HEK293 (cell line): ENCODE results near the gene SCN8A.

ENCODE experiments used
- CTCF ChIA-PET: fragments of 350-600 bp; formaldehyde crosslinking; extraction: SDS; loops from one replicate; lab custom pipeline; 2021; ENCODE audit warnings: antibody characterized with exemption; lab: Yijun Ruan, JAX
- POLR2A ChIA-PET: fragments of 300-600 bp; formaldehyde crosslinking; extraction: SDS; loops from one replicate; lab custom pipeline; 2020; ENCODE audit warnings: antibody characterized with exemption, inconsistent platforms; lab: Yijun Ruan, JAX
- H3K27ac ChIP-seq: fragments of 200-500 bp; sonication (Bioruptor generic); 2 replicates; pipeline ENCODE4 v1.5.1; 2014; ENCODE audit warnings: low read depth, low read length, control low read depth, inconsistent platforms; ENCODE audit errors: extremely low read depth
- H3K36me3 ChIP-seq, 2 experiments: fragments of 200-500 bp in 1 of 2; sonication (Bioruptor generic) in 1 of 2; 1 replicate in 1 of 2; 2 replicates in 1 of 2; pipeline ENCODE4 v1.5.1; 2014 to 2017; ENCODE audit warnings: inconsistent platforms in 2 of 2, low read length in 2 of 2; ENCODE audit not compliant: control insufficient read depth in 2 of 2, insufficient read depth in 1 of 2
- H3K4me1 ChIP-seq: fragments of 200-500 bp; sonication (Bioruptor generic); 2 replicates; pipeline ENCODE4 v1.5.1; 2014; ENCODE audit warnings: mild to moderate bottlenecking, low read length, inconsistent platforms; ENCODE audit not compliant: control insufficient read depth, insufficient read depth
- H3K4me3 ChIP-seq: 2 replicates; pipeline ENCODE4 v1.5.1; 2011; ENCODE audit warnings: low read depth, mild to moderate bottlenecking, control low read depth, low read length, moderate library complexity
- H3K9me3 ChIP-seq: fragments of 200-500 bp; sonication (Bioruptor generic); 2 replicates; pipeline ENCODE4 v1.5.1; 2014; ENCODE audit warnings: low read depth, low read length, inconsistent platforms; ENCODE audit not compliant: control insufficient read depth, insufficient read depth
- HOXD13 ChIP-seq: sonication (generic); formaldehyde crosslinking; IDR thresholded peaks from 2 replicates; pipeline ENCODE4 v1.8.0; 2022; ENCODE audit warnings: missing genetic modification reagents, borderline replicate concordance
- MEIS1 ChIP-seq: sonication (generic); formaldehyde crosslinking; IDR thresholded peaks from 2 replicates; pipeline ENCODE4 v1.8.1; 2022; ENCODE audit warnings: missing genetic modification reagents, mild to moderate bottlenecking, borderline replicate concordance
- ZNF169 ChIP-seq: fragments of 450-650 bp; formaldehyde crosslinking; IDR thresholded peaks from 2 replicates; pipeline ENCODE4 v1.5.1; 2016; ENCODE audit warnings: missing biosample characterization, missing genetic modification characterization
- ZNF274 ChIP-seq, 2 experiments: fragments of 200-500 bp in 1 of 2; fragments of 450-650 bp in 1 of 2; sonication (Bioruptor generic) in 1 of 2; formaldehyde crosslinking in 1 of 2; IDR thresholded peaks; 2 replicates each; pipeline versions ENCODE4 v1.5.1 to v1.6.1; 2014 to 2016; ENCODE audit warnings: borderline replicate concordance in 1 of 2, inconsistent platforms in 1 of 2, low read length in 1 of 2, missing biosample characterization in 1 of 2, missing genetic modification characterization in 1 of 2
- ZNF354C ChIP-seq: fragments of 450-650 bp; formaldehyde crosslinking; IDR thresholded peaks from 2 replicates; pipeline ENCODE4 v1.5.1; 2016; ENCODE audit warnings: missing biosample characterization, missing genetic modification characterization, low read depth, borderline replicate concordance
- ZNF768 ChIP-seq: fragments of 450-650 bp; formaldehyde crosslinking; IDR thresholded peaks from 2 replicates; pipeline ENCODE4 v1.5.1; 2018; ENCODE audit warnings: missing biosample characterization, mild to moderate bottlenecking, missing genetic modification characterization
- TF ChIP-seq, protein P1 (sequence below): fragments of 450-650 bp; formaldehyde crosslinking; IDR thresholded peaks from 2 replicates; pipeline ENCODE4 v1.5.1; 2016; ENCODE audit warnings: missing biosample characterization, missing genetic modification characterization

The SCN8A gene

DNA sequence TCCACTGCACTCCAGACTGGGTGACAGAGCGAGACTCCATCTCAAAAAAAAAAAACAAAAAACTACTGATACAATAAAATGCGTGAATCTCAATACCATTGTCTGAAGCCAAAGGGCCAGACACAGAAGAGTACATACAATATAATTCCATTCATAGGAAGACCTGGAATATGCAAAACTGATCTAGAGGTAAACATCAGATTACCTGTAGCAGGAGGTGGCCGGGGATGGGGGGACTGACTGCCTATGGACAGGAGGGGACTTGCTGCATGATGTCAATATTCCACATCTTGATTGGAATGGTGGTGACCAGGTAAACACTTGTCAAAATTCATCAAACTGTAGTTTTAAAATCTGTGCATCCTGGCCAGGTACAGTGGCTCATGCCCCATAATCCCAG, 270.0 kb downstream of the SCN8A start:
- CTCF ChIA-PET = no interaction called here
- POLR2A ChIA-PET = no interaction called here
- H3K4me1 ChIP-seq = no peaks in the 10 kb centered on the region

More for the DNA sequence above, 270.0 kb downstream of the SCN8A start:
- H3K27ac ChIP-seq = no peak overlapping the region
- no peak overlapping the region for H3K4me3 ChIP-seq
- no peak for TF ChIP-seq ZNF274 (IDR thresholded peaks at IDR 0.05; ENCODE audit: low read length)
- TF ChIP-seq ZNF274 (tag by site-specific recombination; IDR thresholded peaks at IDR 0.05; ENCODE audit: borderline replicate concordance) = no peak
- TF ChIP-seq, protein P1, sequence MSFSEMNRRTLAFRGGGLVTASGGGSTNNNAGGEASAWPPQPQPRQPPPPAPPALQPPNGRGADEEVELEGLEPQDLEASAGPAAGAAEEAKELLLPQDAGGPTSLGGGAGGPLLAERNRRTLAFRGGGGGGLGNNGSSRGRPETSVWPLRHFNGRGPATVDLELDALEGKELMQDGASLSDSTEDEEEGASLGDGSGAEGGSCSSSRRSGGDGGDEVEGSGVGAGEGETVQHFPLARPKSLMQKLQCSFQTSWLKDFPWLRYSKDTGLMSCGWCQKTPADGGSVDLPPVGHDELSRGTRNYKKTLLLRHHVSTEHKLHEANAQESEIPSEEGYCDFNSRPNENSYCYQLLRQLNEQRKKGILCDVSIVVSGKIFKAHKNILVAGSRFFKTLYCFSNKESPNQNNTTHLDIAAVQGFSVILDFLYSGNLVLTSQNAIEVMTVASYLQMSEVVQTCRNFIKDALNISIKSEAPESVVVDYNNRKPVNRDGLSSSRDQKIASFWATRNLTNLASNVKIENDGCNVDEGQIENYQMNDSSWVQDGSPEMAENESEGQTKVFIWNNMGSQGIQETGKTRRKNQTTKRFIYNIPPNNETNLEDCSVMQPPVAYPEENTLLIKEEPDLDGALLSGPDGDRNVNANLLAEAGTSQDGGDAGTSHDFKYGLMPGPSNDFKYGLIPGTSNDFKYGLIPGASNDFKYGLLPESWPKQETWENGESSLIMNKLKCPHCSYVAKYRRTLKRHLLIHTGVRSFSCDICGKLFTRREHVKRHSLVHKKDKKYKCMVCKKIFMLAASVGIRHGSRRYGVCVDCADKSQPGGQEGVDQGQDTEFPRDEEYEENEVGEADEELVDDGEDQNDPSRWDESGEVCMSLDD = no peak
- no peak for TF ChIP-seq ZNF169 (tag by site-specific recombination)
- TF ChIP-seq ZNF354C (tag by site-specific recombination) = no peak
- TF ChIP-seq ZNF768 = no peak
- TF ChIP-seq MEIS1 (CRISPR knock-in tag) = no peak
- no peak for TF ChIP-seq HOXD13 (CRISPR knock-in tag)
- H3K36me3 ChIP-seq = no peaks in the 10 kb centered on the region
- H3K9me3 ChIP-seq = no peaks in the 10 kb centered on the region
